HG02571 (cell line): ENCODE results near the gene LBH.

Source experiments
- ATAC-seq: cut with Tn5 transposase; IDR thresholded peaks from one replicate; pipeline ENCODE4 v1.9.1; 2021; ENCODE audit warnings: mild to moderate bottlenecking, moderate library complexity; ENCODE audit not compliant: unreplicated experiment

Gene LBH

DNA sequence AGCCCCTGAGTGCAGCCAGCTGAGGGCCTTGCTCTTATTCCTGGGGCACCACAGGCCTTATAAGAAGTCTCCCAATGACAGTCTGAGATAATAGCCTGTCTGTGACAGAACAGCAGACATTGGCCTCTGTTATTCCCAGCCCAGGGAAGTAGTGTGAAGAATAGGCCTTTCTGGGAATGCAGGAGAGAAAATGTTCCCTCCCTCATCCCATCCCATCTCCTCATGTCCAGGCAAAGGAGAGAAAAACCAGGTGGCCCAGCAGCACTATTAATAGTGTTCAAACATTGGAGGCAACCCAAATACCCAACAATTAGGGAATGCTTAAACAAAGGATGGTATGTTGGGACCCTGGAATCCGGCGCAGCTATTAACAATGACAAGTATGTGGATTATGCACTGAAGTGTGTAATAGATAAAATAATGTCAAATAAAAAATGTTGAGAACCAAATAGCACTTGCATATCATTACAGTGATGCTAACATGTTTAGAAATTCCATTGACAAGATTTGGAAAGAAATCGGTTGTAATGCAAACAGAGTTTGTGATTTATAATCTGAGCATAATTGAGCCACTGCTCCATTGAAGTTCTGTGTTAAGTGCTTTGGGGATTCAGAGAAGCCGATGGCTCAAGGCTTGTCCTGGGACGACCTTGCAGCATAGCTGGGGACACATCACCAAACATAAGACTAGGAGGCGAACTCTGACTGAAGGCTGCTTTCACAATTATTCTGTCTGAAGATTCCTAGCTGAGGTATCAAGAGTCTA, 69.3 kb downstream of the LBH start:
- ATAC-seq, result no peak

GRCh38 chr2:30301551-30301950, 70.2 kb downstream of the LBH start:
- no peak for ATAC-seq

DNA sequence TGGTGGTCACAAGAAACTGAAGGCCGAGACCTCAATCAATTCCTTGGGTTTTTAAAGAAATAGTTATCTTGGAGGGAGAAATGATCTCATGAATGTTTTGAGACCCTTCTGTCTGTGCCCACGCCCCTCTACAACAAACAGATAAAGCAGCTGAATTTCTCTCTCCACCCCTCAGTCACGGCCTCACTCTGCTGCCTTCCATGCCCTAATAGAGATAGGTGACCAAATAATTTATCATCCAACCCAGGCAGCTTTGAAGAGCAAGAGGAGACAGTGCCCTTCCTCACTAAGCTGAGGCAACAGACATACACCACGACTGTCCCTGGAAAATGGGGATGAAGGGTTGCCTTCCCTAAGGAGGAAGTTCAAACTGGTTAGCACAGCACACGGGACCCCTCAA, 71.2 kb downstream of the LBH start:
- no peak for ATAC-seq

DNA sequence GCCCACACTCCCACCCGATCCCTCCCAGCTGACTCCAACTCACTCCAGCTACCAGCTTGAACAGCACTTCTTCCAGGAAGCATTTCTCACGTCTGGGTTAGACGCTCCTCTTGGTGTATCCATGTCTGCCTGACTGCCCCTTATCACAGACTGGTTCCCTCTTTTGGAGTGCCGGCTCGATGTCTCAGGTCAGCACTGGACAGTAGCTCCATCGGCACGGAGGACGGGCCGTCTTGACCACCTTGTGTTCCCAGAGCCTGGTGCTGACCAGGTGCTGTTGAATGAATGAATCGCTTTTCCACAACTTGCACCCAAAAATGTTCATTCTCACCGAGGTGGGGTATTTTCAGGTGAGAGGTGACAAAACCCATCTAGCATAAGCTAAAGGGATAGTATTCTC, 71.8 kb downstream of the LBH start:
- ATAC-seq, result no peak

GRCh38 chr2:30305235-30305634, 73.9 kb downstream of the LBH start:
- no peak for ATAC-seq

- ATAC-seq, result no peak
Measured at GRCh38 chr2:30306522-30306921, 75.2 kb downstream of the LBH start.

DNA sequence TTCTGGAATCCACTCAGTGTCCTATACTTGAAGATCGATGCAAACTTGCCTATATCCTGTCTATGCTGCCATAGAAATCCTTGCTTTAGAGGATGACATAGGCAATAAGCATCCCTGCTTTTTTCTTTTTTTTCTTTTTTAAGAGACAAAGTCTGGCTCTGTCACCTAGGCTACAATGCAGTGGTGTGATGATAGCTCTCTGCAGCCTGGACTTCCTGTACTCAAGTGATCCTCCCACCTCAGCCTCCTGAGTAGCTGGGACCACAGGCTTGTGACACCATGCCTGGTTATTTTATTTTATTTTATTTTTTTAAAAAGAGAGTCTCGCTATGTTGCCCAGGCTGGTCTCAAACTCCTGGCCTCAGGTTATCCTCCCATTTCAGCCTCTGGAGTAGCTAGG, 76.9 kb downstream of the LBH start:
- no peak for ATAC-seq
